Lower leg skin (tissue), 3 donors: ENCODE results near the gene GNAI3.

ENCODE experiments used
- CTCF ChIP-seq, 3 donors: fragments of 450-650 bp; IDR thresholded peaks; one replicate each; pipeline ENCODE4 v1.5.1; 2016; ENCODE audit warnings: antibody characterized with exemption in 3 of 3, mild to moderate bottlenecking in 3 of 3, moderate library complexity in 2 of 3
- POLR2A ChIP-seq, 2 donors: fragments of 450-650 bp; IDR thresholded peaks; one replicate each; pipeline ENCODE4 v1.6.1; 2016 to 2017; ENCODE audit warnings: antibody characterized with exemption in 2 of 2, mild to moderate bottlenecking in 1 of 2, moderate library complexity in 1 of 2

- TF ChIP-seq CTCF (IDR thresholded peaks at IDR 0.05) = no peak
- TF ChIP-seq POLR2A (IDR thresholded peaks at IDR 0.05) = no peak
These were observed 9.4 kb upstream of the GNAI3 start for GRCh38 chr1:109538827-109539555.
